Esophagus muscularis mucosa (tissue), 4 donors: ENCODE measurements around the gene ARAP3. TPM values are rescaled to one million over a fixed set of nuclear protein-coding genes. Genes with fewer than 3 reads are reported as not detected.

Experiments used
- DNase-seq: peaks from one replicate; pipeline ENCODE4 v3.0.0-alpha.2; 2017; ENCODE audit errors: extremely low spot score
- H3K27ac ChIP-seq, 4 donors: fragments of 200-600 bp; sonication (generic); replicated peaks in 1 of 4; 1 replicate in 3 of 4; 2 replicates in 1 of 4; pipeline ENCODE4 v1.5.1; 2016 to 2019; ENCODE audit warnings: mild to moderate bottlenecking in 1 of 4
- H3K27me3 ChIP-seq, 4 donors: fragments of 200-600 bp; sonication (generic); one replicate each; pipeline versions ENCODE4 v1.5.1 to v1.6.0; 2016 to 2019
- H3K36me3 ChIP-seq, 4 donors: fragments of 200-600 bp; sonication (generic); one replicate each; pipeline ENCODE4 v1.5.1; 2016 to 2019
- H3K4me1 ChIP-seq, 4 donors: fragments of 200-600 bp; sonication (generic); one replicate each; pipeline ENCODE4 v1.5.1; 2016 to 2019
- H3K4me3 ChIP-seq, 4 donors: fragments of 200-600 bp; sonication (generic); 1 replicate in 2 of 4; 2 replicates in 2 of 4; pipeline ENCODE4 v1.5.1; 2016 to 2019; ENCODE audit warnings: mild to moderate bottlenecking in 4 of 4, moderate library complexity in 1 of 4
- H3K9me3 ChIP-seq, 4 donors: fragments of 200-600 bp; sonication (generic); 1 replicate in 3 of 4; 2 replicates in 1 of 4; pipeline ENCODE4 v1.5.1; 2016 to 2019
- EP300 ChIP-seq: sonication (generic); formaldehyde crosslinking; IDR thresholded peaks from one replicate; pipeline ENCODE4 v1.6.1; 2017; ENCODE audit warnings: antibody characterized with exemption
- POLR2A ChIP-seq: fragments of 450-650 bp; IDR thresholded peaks from one replicate; pipeline ENCODE4 v1.6.1; 2017; ENCODE audit warnings: antibody characterized with exemption, moderate library complexity, mild to moderate bottlenecking, low read depth
- POLR2AphosphoS5 ChIP-seq, 2 donors: sonication (generic); formaldehyde crosslinking; IDR thresholded peaks; one replicate each; pipeline ENCODE4 v1.6.1; 2017; ENCODE audit warnings: antibody characterized with exemption in 2 of 2
- WGBS: methylation state at CpG from one replicate; pipeline ENCODE4 v1.1.5; 2018; 5-methylcytosine and 5-hydroxymethylcytosine counted together
- intact Hi-C: fragments of 100-400 bp; cut with DNase I; formaldehyde crosslinking; loops from one replicate; pipeline ENCODE4 v1.15.1; 2023
- total RNA-seq, 4 donors: library from RNA; depleted of rRNA; stranded (reverse); fragments of >200 nt; gene quantifications; one replicate each; pipeline versions ENCODE4 v1.1.0 to v1.2.1, GENCODE V29; 2016
- TF ChIP-seq, protein P1 (sequence below), 3 experiments: fragments of 200-600 bp in 2 of 3; fragments of 450-650 bp in 1 of 3; sonication (generic) in 2 of 3; IDR thresholded peaks; one replicate each; pipeline ENCODE4 v1.5.1; 2017 to 2019; ENCODE audit warnings: antibody characterized with exemption in 3 of 3, mild to moderate bottlenecking in 2 of 3, moderate library complexity in 1 of 3

The ARAP3 gene
- total RNA-seq, 4 donors from 2014 or later = 4.1 to 9.2 (median 7.6) TPM

DNA sequence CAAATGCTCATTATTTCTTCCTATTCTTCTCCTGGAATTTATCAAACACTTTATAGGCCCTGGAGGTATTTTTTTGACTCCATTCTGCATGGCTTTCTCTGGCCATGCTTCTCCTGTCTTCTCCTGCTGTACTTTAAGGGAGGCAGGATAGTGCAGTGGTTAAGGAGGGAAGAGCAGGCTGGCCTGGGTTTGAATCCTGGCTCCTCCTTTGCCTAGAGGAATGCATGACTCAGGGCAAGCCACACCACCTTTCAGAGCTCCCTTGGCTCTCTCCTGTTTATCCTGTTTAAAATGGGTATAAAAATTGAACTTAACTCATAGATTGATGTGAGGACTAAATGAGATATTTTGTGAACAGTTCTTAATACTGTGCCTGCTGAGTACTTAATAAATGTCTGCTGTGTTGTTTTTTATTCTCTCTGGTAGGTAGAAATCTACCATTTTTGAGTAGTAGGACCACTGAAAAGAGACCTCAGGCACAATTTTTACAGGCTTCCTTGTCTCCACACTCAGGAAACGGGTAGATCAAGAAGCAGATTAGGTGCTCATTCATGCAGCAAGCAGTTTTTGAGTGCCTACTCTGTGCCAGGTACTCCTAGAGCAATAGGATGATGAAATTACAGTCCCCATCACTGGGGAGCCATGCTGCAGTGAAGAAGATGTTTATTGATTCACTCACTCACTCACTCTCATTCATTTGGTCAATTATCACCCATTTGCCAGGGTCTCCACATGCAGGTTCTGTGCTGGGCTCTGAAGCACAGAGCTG lies 32.7 kb upstream of the ARAP3 start:
- peaks cover 0 to 9% (median 4%) of the 10 kb centered on the region in 4 donors for H3K4me1 ChIP-seq
- peaks cover 0 to 36% (median 0%) of the 10 kb centered on the region in 4 donors for H3K27me3 ChIP-seq
- H3K4me3 ChIP-seq = no peak overlapping the region
- no peak overlapping the region for H3K27ac ChIP-seq
- 55% methylated on average over 1 of the region's 1 CpG for WGBS
- no peaks in the 10 kb centered on the region for H3K36me3 ChIP-seq
- DNase-seq = no peak
- no peak for TF ChIP-seq POLR2AphosphoS5 (IDR thresholded peaks at IDR 0.05)
- TF ChIP-seq, protein P1, sequence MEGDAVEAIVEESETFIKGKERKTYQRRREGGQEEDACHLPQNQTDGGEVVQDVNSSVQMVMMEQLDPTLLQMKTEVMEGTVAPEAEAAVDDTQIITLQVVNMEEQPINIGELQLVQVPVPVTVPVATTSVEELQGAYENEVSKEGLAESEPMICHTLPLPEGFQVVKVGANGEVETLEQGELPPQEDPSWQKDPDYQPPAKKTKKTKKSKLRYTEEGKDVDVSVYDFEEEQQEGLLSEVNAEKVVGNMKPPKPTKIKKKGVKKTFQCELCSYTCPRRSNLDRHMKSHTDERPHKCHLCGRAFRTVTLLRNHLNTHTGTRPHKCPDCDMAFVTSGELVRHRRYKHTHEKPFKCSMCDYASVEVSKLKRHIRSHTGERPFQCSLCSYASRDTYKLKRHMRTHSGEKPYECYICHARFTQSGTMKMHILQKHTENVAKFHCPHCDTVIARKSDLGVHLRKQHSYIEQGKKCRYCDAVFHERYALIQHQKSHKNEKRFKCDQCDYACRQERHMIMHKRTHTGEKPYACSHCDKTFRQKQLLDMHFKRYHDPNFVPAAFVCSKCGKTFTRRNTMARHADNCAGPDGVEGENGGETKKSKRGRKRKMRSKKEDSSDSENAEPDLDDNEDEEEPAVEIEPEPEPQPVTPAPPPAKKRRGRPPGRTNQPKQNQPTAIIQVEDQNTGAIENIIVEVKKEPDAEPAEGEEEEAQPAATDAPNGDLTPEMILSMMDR (IDR thresholded peaks at IDR 0.05) = no peak
- no peak for TF ChIP-seq EP300
- no peak for TF ChIP-seq POLR2A
- intact Hi-C loops = no loop called here
- H3K9me3 ChIP-seq = no peaks in the 10 kb centered on the region

DNA sequence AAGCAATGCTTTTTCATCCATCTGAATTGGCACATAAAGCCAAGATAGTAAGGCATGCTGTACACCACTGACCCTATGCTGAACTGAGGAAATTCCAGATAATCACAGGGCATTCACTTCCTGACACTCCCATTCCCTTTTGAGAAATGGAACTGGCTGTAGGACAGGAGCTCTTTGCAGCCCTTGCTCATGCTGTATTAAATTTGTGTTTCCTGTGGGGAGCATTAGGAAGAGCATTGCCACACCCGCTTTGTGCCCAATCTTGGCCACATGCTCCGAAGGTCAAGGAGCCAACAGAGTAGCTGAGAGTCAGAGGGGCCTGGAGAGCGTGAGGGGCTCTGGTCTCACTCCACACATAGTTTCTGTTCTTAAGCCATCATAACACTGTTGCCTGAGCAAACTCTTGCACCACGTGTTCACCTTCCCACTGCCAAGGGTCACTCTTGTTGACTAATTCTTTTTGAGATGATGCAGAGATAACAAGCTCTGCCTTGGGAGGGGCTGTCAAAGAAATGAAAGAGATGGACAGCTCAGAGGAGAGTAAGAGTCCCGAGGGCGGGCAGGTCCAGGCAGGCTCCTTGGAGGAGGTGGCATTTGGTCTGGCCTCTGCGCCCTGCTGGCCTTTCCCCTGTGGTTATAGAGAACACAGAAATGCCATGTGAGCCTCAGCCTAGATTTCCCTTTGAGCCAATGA lies 31.7 kb upstream of the ARAP3 start:
- Histone ChIP-seq H3K36me3 (no peaks in the 10 kb centered on the region), H3K9me3 (no peaks in the 10 kb centered on the region), H3K4me3 (no peak overlapping the region), H3K4me1 (peaks cover 0 to 9% (median 4%) of the 10 kb centered on the region in 4 donors), H3K27ac (no peak overlapping the region), H3K27me3 (peaks cover 0 to 36% (median 0%) of the 10 kb centered on the region in 4 donors)
- no peak for TF ChIP-seq POLR2A
- no peak for TF ChIP-seq EP300
- peak; percentile 4 to 14 for TF ChIP-seq POLR2AphosphoS5 (IDR thresholded peaks at IDR 0.05)
- intact Hi-C loops = no loop called here
- no peak for DNase-seq
- 64% methylated on average over 7 of the region's 7 CpGs for WGBS

DNA sequence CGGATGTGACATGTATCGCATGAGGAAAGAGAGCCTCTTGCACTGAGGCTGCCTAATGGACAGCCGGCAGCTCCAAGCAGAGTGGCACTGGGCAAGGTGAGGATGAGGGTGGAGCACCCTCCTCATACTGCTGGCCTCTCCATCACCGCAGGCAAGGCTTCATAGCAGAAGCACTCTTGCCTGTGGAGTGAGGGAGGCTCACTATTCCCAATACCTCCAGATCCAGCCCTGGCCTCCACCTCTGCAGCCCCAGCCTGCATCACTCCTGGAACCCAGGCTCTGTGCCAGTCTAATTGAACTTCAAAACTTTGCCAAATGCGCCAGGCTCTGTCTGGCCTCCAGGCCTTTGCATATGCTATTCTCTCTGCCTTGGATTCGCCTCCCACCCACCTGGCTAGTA lies 29.7 kb upstream of the ARAP3 start:
- H3K27me3 ChIP-seq = peaks cover 0 to 28% (median 0%) of the 10 kb centered on the region in 4 donors
- no peak overlapping the region for H3K27ac ChIP-seq
- TF ChIP-seq, protein P1 (IDR thresholded peaks at IDR 0.05) = no peak
- TF ChIP-seq EP300 = no peak
- TF ChIP-seq POLR2A = no peak
- TF ChIP-seq POLR2AphosphoS5 (IDR thresholded peaks at IDR 0.05) = no peak
- peaks cover 0 to 9% (median 4%) of the 10 kb centered on the region in 4 donors for H3K4me1 ChIP-seq
- no peak overlapping the region for H3K4me3 ChIP-seq
- no peaks in the 10 kb centered on the region for H3K9me3 ChIP-seq
- WGBS = 96% methylated on average over 3 of the region's 6 CpGs
- no peak for DNase-seq
- no peaks in the 10 kb centered on the region for H3K36me3 ChIP-seq
- intact Hi-C loops = no loop called here

DNA sequence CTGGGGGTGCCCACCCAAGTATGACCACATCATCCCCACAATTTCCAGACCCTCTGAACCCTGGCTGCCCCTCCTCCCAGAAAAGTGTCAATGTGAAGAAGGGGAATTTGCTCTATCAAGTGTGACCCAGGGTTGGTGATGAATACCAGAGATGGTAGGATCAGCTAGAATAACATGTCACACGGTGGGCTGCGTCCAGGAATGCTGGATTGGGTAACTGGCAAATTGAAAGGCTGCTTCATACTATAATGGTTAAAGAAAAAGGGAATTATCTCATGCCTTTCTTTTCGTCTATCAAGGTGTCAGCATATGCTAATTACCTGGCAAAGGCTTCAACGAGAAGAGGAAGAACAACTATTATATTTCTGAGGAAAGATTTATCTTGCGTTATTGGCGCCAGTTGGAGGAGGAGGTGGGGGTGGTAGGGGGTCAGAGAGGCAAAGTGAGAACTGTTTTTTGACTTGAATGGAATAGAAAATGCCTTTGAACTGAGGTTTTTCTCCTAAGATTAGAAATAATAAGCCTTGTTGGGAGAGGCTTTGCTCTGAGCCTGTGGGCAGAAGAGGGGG lies 27.8 kb upstream of the ARAP3 start:
- Histone ChIP-seq H3K4me1 (peaks cover 0 to 9% (median 0%) of the 10 kb centered on the region in 4 donors), H3K27ac (no peak overlapping the region), H3K27me3 (peaks cover 0 to 37% (median 0%) of the 10 kb centered on the region in 4 donors), H3K36me3 (no peaks in the 10 kb centered on the region), H3K4me3 (no peak overlapping the region), H3K9me3 (no peaks in the 10 kb centered on the region)
- TF ChIP-seq EP300 (no peak), POLR2A (no peak), POLR2AphosphoS5 (IDR thresholded peaks at IDR 0.05) (no peak)
- TF ChIP-seq, protein P1 (IDR thresholded peaks at IDR 0.05) = no peak
- DNase-seq = no peak
- WGBS = 56% methylated on average over 6 of the region's 6 CpGs
- intact Hi-C loops = loop anchor here (10.0 kb wide), 1 partner anchor 105 kb away; no protein-coding TSS in a partner anchor

DNA sequence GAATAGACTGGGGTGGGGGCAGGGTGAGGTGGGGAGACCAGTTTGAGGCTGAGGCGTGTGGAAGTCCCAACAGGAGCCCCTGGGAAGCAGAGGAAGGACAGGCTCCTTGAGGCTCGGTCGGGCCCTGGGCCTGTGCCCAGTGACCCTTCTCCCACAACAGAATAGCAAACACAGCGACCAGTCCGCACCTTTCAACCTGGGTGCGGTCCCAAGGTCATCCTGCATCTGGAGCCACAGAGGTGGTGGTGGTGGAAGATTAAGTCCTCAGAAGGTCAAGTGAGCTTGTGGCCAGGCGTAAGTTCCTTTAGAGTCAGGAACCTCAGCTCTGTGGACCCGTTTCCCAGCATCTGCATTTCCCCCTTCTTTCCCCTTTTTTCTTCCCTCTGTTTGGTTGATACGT lies 26.0 kb upstream of the ARAP3 start:
- WGBS = 74% methylated on average over 9 of the region's 9 CpGs
- no peaks in the 10 kb centered on the region for H3K36me3 ChIP-seq
- intact Hi-C loops = loop anchor here (10.0 kb wide), 1 partner anchor 107 kb away; no protein-coding TSS in a partner anchor
- TF ChIP-seq EP300 (no peak), POLR2AphosphoS5 (IDR thresholded peaks at IDR 0.05) (no peak), POLR2A (no peak)
- TF ChIP-seq, protein P1 (IDR thresholded peaks at IDR 0.05) = no peak
- H3K4me3 ChIP-seq = no peak overlapping the region
- H3K27ac ChIP-seq = no peak overlapping the region
- no peak for DNase-seq
- peaks cover 3 to 5% (median 4%) of the 10 kb centered on the region in 4 donors for H3K4me1 ChIP-seq
- H3K9me3 ChIP-seq = no peaks in the 10 kb centered on the region
- peaks cover 0 to 51% (median 5%) of the 10 kb centered on the region in 4 donors for H3K27me3 ChIP-seq
